HT1080 (cell line): ENCODE measurements around the gene P4HB. TPM values are rescaled to one million over a fixed set of nuclear protein-coding genes. Genes with fewer than 3 reads are reported as not detected.

Source experiments
- DNase-seq: peaks from one replicate; pipeline ENCODE4 v3.0.0-alpha.2; 2015; ENCODE audit warnings: low read depth
- total RNA-seq: library from RNA; depleted of rRNA; stranded (reverse); fragments of >200 nt; shearing (Covaris generic); gene quantifications from 2 replicates; pipeline ENCODE4 v1.2.3, GENCODE V29; 2014

Gene P4HB
- total RNA-seq, 1 experiment from 2014 or later: 825 TPM

DNA sequence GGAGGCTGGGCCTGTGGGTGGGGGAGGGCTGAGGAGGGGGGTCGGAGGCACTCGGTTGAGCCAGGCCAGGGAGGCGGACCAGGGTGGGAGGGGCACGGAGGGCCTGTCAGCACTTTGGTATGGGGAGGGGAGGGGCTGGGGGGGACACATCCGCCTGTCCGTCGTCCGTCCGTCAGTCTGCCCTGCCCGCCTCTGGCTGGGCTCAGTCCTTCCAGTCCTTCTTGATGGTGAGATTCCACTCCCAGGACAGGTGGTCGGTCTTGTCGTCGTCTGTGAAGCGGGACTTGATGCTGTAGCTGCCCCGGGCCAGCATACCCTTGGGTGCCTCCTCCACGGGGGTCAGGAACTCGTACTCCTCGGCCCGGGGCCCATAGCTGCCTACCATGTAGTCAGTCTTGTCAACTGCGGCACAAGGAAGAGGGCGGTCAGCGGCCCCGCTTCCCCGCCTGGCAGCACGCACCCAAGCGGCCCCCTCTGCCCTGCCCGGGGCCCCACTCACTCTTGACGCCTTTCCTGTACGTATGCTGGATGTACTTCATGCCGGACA lies 8.4 kb upstream of the P4HB start:
- DNase-seq: peak; percentile 71

DNA sequence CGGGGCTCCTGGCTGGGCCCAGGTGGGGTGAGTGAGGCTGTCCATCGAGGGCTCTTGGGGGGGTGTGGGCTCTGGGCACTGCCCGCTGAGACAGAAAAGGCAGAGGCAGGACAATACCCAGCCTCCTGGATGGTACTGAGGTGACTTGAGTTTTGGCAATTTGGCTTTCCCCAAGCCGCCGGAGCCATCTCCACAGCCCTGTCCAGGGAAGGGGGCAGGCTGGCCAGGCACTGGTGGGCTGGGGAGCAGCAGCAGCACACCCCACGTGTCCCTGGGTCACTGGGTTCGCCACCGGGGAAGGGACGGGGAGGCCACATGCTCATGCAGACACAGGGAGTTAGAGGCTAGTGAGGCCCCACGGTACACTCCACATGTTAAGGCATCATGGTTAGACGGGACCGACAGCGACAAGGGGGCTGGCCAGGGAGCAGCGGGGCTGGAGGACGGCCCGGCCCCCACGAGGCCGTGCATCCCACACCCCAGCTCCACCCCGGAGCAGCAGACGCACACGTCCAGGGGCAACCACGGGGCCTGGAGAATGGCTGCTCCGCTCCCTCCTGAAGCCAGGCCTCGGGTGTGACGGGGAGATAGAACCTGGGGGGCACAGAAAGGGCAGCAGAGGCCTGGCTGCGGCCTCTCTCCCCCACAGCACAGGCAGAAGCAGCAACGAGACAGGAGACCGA lies 7.8 kb upstream of the P4HB start:
- DNase-seq: peak; percentile 26

GRCh38 chr17:81867170-81867990 lies 7.0 kb upstream of the P4HB start:
- DNase-seq: peak; percentile 59

DNA sequence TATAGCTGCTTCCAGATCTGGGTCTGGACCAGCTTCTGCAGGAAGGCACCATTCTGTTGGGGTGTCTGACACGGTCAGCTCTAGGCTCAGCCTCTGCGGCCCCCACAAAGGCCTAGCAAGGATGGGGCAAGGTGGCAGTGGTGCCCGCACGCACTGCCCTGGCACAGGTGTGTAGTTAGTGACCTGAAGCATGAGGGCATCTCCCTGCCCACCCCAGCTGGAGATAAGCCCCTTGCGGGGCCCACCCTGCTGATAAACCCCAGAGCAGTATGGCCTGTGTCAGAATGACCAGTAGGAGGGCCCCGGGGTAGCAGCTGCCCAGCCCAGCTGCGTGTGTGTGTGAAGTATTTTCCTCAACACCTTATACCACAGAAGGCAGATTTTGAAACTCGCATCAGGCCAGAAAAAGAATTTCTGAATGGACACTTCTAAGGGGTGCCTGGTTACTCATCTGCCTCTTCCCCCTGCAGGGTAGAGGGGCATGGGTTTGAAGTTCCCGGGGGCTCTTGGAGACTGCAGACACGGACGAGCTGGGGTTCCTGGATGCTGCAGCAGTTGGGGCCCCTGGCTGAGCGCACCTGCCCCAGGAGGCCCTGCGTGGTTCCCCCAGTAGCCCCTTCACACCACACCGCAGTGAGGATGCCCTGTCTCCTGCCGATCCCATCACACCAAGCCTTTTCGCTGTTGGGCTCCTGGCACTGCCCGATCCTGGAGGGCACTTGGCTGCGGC lies 6.3 kb upstream of the P4HB start:
- DNase-seq: no peak

- DNase-seq: no peak
Measured at GRCh38 chr17:81865733-81866439, 5.6 kb upstream of the P4HB start.

DNA sequence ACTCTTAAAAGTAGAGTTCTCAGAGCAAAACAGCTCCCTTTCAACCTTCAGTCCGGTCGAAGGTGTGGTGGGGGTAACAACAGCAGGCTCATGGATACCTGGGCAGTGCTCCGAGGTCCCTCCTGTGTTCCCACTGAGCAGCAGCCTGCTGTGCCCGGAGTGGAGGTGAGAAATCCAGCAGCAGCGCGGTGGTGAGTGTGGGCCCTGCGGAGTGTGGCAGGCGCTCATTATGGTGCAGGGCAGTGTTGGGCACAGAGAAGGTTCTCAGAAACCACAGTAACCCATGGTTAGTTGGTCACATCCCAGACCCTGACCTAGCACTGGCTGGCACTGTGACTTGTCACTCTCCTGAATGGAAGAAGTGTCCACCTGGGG lies 5.0 kb upstream of the P4HB start:
- no peak for DNase-seq

- DNase-seq: no peak
Measured at GRCh38 chr17:81863833-81864768, 3.8 kb upstream of the P4HB start.

- no peak for DNase-seq
Measured at GRCh38 chr17:81863123-81863675, 2.9 kb upstream of the P4HB start.

DNA sequence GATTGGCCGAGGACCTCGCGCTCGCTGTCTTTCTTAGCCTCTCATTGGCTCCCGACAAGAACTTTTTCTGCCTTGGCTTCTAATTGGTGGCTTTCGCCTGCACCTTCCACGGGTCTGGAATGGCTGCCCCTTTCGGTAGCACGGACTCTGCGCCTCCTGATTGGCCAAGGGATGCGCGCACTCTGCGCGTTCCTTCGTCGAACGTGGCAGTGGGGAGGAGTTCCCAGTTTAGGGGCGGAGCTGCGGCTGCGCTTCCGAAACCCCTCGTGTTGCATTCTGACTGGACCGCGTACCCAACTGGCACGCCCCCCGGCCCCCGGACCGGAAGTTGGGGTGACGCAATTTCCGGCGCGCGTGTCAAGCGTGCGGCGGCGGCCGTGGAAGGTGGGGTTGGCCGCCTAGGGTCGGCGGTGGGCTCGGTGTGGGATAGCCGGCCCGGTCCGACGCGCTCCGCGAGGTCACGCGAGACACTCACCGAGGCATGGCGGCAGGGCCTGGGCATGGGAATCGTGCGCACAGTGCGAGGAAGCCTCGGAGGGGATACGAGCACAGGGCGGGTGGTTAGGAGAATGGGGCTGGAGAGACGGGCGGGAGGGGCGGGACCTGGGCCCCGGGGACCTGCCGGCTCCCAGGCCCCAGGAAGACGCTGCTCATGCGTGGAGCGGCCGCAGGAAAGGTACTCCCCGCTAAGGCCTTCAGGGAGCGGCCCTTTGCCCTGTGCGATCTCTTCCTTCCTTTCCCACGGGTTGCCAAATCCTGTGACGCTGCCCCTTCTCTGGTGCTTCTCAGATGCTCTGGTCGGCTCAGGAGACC lies 627 bp upstream of the P4HB start:
- DNase-seq: peak; percentile 100

- DNase-seq: no peak
Measured at GRCh38 chr17:81858967-81859905, 1.1 kb downstream of the P4HB start.

DNA sequence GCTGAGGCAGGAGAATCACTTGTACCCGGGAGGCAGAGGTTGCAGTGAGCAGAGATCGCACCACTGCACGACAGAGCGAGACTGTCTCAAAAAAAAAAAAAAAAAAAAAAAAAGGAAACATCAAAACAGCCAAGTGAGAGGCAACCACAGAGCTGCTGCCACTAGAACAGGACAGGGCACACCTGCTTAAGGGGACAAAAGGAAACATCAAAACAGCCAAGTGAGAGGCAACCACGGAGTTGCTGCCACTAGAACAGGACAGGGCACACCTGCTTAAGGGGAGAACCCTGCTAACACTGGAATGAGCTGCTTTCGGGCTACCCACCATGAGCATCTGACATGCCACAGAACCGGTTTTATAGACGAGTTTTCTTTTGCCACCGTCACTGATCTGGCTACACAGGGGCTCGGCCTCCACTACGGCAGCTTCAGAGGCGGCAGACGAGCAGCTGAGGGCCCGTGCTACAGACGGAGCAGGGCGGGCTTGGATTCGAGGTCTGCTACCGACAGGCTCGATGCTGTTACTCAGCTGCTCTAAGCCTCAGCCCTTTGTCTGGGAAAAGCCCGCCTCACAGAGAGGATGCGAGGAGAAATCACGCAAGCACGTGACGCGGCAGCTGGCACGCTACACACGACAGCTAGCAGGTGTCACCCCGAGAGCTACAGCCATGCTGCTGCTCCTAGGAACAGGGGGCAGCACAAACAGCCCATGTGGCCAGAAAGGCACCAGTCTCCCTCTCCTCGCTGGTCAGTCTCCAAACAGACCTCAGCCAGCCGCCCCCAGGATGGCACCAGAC lies 2.0 kb downstream of the P4HB start:
- no peak for DNase-seq

DNA sequence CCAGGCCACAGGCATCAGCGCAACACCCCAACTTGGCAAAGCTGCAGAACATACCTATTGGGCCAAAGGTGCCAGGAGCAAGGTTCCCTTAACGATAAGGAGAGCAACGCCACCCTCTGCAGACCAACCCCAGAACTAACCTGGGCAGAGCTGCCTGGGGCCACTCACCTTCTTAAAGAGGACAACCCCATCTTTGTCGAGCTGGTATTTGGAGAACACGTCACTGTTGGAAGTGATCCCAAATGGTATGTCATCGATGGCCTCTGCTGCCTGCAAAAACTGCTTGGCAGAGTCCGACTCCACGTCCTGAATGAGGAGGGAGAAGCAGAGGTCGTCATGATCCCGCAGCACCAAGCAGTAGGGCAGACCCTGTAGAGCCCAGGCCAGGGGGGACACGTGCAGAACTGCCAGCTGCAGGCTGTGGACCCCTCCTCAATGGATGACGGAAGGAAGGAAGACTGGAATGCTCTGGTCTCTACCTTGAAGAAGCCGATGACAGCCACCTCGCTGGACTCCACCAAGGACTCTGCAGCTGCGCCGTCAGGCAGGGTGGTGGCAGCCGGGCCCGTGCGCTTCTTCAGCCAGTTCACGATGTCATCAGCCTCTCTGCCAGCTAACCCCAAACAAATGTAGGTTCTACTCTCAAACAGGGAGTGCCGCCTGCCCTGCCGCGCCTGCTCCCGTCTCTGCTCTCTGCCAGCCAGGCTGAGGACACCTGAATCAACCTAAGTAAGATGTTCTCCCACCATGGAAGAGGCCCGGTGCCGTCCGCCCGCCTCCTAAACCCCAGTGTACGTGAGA lies 5.2 kb downstream of the P4HB start:
- no peak for DNase-seq

DNA sequence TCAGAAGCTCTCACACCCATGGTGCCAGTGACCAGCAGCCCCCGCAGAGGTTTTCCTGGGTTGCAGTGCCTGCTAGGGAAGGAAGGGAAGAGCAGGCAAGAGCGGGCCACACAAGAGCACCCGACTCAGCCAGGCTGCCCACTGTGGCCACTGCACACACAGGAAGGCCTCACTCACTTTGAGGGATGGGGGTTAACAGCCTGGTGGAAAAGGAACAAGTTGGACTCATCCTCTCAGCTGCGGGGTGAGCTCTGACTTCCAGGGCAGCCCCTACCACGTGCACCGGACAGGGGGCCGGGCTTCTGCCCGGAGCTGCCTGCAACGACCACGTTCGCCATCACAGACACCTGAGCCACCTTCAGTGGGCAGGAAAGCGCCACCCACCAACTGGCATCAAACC lies 8.1 kb downstream of the P4HB start:
- no peak for DNase-seq

DNA sequence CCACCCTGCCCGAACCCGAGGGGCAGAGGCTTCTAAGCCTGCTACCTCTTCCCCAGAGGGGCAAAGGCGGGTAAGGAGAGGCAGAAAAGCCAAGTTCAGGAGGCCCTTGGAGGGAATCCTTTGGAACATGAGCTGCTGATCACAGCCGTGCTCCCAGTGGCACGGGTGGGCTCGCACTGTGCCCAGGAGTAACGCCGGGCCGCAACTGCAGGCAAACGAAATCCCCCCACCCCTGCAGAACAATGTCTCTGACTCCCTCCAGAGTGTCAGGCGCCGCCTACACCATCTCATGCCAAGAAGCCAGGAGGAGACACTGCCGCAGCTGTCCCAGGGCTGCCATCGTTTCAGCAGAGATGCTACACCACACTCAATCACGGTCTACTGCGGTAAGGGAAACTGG lies 8.9 kb downstream of the P4HB start:
- DNase-seq: no peak

- DNase-seq: no peak
Measured at GRCh38 chr17:81849457-81849856, 10.9 kb downstream of the P4HB start.
